Thyroid gland (tissue), 4 donors: ENCODE measurements around the gene EIF4B. TPM values are rescaled to one million over a fixed set of nuclear protein-coding genes. Genes with fewer than 3 reads are reported as not detected.

Experiments used
- DNase-seq, 2 donors: peaks; one replicate each; pipeline ENCODE4 v3.0.0-alpha.2; 2019
- H3K27ac ChIP-seq, 3 donors: fragments of 200-600 bp; sonication (generic); 1 replicate in 2 of 3; 2 replicates in 1 of 3; pipeline ENCODE4 v1.5.1; 2016 to 2019; ENCODE audit warnings: mild to moderate bottlenecking in 1 of 3, moderate library complexity in 1 of 3
- H3K27me3 ChIP-seq: fragments of 200-600 bp; sonication (generic); one replicate; pipeline ENCODE4 v1.5.1; 2019
- H3K36me3 ChIP-seq, 2 donors: fragments of 200-600 bp; sonication (generic); one replicate each; pipeline ENCODE4 v1.5.1; 2016 to 2019
- H3K4me1 ChIP-seq, 2 donors: fragments of 200-600 bp; sonication (generic); one replicate each; pipeline ENCODE4 v1.5.1; 2017 to 2019
- H3K4me3 ChIP-seq, 3 donors: fragments of 200-600 bp; sonication (generic); replicated peaks in 1 of 3; 1 replicate in 2 of 3; 2 replicates in 1 of 3; pipeline ENCODE4 v1.5.1; 2016; ENCODE audit warnings: mild to moderate bottlenecking in 1 of 3
- H3K9me3 ChIP-seq: fragments of 200-600 bp; sonication (generic); one replicate; pipeline ENCODE4 v1.5.1; 2017
- CTCF ChIP-seq, 6 experiments: fragments of 200-600 bp in 3 of 6; fragments of 450-650 bp in 3 of 6; sonication (generic) in 3 of 6; IDR thresholded peaks; one replicate each; pipeline ENCODE4 v1.5.1; 2016 to 2019; ENCODE audit warnings: antibody characterized with exemption in 6 of 6, mild to moderate bottlenecking in 2 of 6, inconsistent platforms in 1 of 6, moderate library complexity in 1 of 6
- POLR2A ChIP-seq, 2 donors: fragments of 450-650 bp; IDR thresholded peaks; one replicate each; pipeline ENCODE4 v1.6.1; 2017; ENCODE audit warnings: antibody characterized with exemption in 2 of 2, mild to moderate bottlenecking in 2 of 2, moderate library complexity in 1 of 2
- WGBS, 2 donors: methylation state at CpG; one replicate each; pipeline ENCODE4 v1.1.5; 2017; 5-methylcytosine and 5-hydroxymethylcytosine counted together
- intact Hi-C: fragments of 100-400 bp; cut with DNase I; formaldehyde crosslinking; loops from one replicate; pipeline ENCODE4 v1.15.1; 2023
- total RNA-seq, 4 donors: library from RNA; depleted of rRNA; stranded (reverse); fragments of >200 nt; gene quantifications; one replicate each; pipeline ENCODE4 v1.2.3, GENCODE V29; 2016

EIF4B gene
- total RNA-seq, 4 donors from 2014 or later, result 428 to 704 (median 567) TPM

- peak; percentile 98 for DNase-seq
- no peaks in the 10 kb centered on the region for H3K9me3 ChIP-seq
- peak within 1 kb of the TSS; percentile 90 to 93 (median 91) for H3K27ac ChIP-seq
- peaks cover 14 to 16% of the 10 kb centered on the region in 2 donors for H3K36me3 ChIP-seq
- TF ChIP-seq POLR2A (IDR thresholded peaks at IDR 0.05) (peak; percentile 38 to 92), CTCF (IDR thresholded peaks at IDR 0.05) (no peak)
- H3K4me3 ChIP-seq, result peak within 1 kb of the TSS; percentile 34 to 78 (median 54)
- peaks cover 20 to 23% of the 10 kb centered on the region in 2 donors for H3K4me1 ChIP-seq
- WGBS, 2 donors, result 3 to 4% methylated on average over 19 to 37 of the region's 67 CpGs
- intact Hi-C loops, result no loop called here
- H3K27me3 ChIP-seq, result no peaks in the 10 kb centered on the region
These were observed 73.2 kb downstream of the EIF4B start, which contains the start of gene SPRYD3 for GRCh38 chr12:53079226-53080117. Gene SPRYD3 (minus strand): TSS chr12:53079390. CDS start chr12:53079333, 57 bp downstream.

DNA sequence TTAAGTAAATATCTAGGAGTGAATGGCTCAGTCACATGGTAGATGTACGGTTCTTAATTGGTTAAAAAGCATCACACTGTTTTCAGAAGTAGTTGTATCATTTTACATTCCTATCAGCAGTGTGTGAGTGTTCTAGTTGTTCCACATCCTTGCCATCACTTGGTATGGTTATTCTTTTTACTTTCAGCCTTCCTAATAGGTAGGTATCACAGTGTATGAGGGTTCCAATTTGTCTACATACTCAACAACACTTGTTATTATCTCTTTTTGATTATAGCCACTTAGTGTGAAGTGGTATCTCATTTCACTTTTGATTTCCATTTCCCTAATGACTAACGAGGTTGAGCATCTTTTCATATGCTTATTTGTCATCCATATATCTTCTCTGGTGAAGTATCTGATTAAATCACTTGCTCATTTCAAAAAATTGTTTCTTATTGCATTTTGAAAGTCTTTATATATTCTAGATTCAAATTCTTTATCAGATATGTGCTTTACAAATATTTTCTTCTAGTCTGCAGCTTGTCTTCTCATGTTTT lies 76.5 kb downstream of the EIF4B start:
- Histone ChIP-seq H3K27me3 (no peaks in the 10 kb centered on the region), H3K36me3 (no peaks in the 10 kb centered on the region), H3K4me3 (no peak overlapping the region), H3K9me3 (no peaks in the 10 kb centered on the region), H3K27ac (no peak overlapping the region), H3K4me1 (peaks cover 18 to 19% of the 10 kb centered on the region in 2 donors)
- TF ChIP-seq CTCF (IDR thresholded peaks at IDR 0.05) (no peak), POLR2A (IDR thresholded peaks at IDR 0.05) (no peak)
- intact Hi-C loops, result no loop called here
- no peak for DNase-seq
- WGBS, 2 donors, result 67 to 71% methylated on average over 2 of the region's 2 CpGs

DNA sequence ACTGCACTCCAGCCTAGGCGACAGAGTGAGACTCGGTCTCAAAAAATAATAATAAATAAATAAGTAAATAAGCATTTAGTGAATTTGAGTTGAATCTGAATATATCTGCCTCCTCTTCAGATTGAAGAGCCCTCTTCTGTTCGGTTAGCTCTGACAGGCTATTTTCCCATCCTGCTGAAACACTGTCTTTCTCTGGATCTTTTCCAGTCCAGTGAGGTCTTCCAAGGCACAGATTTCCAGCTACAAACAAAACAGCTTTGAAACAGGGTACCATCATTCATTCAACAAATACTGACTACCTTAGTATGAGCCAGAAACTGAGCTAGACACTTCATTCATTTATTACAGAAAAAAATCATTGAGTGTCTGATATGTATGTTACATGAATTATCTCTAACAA lies 80.1 kb downstream of the EIF4B start:
- Histone ChIP-seq H3K4me1 (no peaks in the 10 kb centered on the region), H3K27ac (no peak overlapping the region), H3K27me3 (no peaks in the 10 kb centered on the region), H3K36me3 (no peaks in the 10 kb centered on the region), H3K4me3 (no peak overlapping the region), H3K9me3 (no peaks in the 10 kb centered on the region)
- WGBS, 2 donors, result 75 to 76% methylated on average over 3 of the region's 3 CpGs
- DNase-seq, result no peak
- intact Hi-C loops, result no loop called here
- TF ChIP-seq POLR2A (IDR thresholded peaks at IDR 0.05), result no peak
- TF ChIP-seq CTCF (IDR thresholded peaks at IDR 0.05), result no peak

DNA sequence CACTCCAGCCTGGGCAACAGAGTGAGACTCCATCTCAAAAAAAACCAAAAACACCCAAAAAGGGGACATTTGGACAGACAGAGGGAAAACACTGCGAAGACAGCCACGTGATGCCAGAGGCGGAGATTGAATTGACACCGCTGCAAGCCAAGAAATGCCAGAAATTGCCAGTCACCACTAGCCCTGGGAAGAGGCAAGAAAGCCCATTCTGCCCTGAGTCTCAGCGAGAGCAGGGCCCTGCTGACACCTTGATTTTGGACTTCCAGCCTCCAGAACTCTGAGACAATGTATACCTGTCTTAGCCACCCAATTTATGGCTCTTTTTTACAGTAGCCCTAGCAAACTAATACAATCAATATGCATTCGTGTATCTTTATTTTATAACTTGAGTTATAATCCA lies 83.8 kb downstream of the EIF4B start:
- no peak for DNase-seq
- TF ChIP-seq CTCF (IDR thresholded peaks at IDR 0.05) (no peak), POLR2A (IDR thresholded peaks at IDR 0.05) (no peak)
- intact Hi-C loops, result no loop called here

DNA sequence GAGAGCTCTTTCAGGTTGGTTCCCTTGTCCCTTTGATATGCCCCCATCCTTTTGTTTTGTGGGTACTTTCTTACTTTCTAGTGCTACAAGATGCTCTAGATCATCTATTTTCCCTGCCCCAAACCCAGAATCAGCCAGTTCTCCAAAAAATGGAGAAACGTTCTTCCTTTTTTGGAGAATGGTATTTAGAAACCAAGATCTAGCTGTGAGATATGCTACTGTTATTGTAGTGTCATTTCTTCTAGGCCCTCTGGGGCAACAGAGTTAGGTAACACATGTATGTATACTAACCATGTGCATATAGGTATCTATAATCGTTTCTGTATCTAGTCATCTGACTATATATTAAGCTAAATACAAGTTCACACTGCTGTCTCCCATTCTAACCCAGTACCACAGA lies 84.3 kb downstream of the EIF4B start:
- Histone ChIP-seq H3K27ac (no peak overlapping the region), H3K4me3 (no peak overlapping the region), H3K36me3 (no peaks in the 10 kb centered on the region), H3K27me3 (no peaks in the 10 kb centered on the region), H3K4me1 (no peaks in the 10 kb centered on the region), H3K9me3 (no peaks in the 10 kb centered on the region)
- WGBS, 2 donors, result 62 to 73% methylated on average over 2 of the region's 2 CpGs
- intact Hi-C loops, result no loop called here
- no peak for TF ChIP-seq POLR2A (IDR thresholded peaks at IDR 0.05)
- no peak for TF ChIP-seq CTCF (IDR thresholded peaks at IDR 0.05)
- DNase-seq, result no peak

More for the DNA sequence above, 83.8 kb downstream of the EIF4B start:
- Histone ChIP-seq H3K27ac (no peak overlapping the region), H3K4me1 (no peaks in the 10 kb centered on the region), H3K36me3 (no peaks in the 10 kb centered on the region), H3K9me3 (no peaks in the 10 kb centered on the region), H3K27me3 (no peaks in the 10 kb centered on the region), H3K4me3 (no peak overlapping the region)
- 96 to 99% methylated on average over 6 of the region's 6 CpGs for WGBS, 2 donors
